Liver (tissue), 9 donors: Measurements from ENCODE around the gene SP3. TPM values are rescaled to one million over a fixed set of nuclear protein-coding genes. Genes with fewer than 3 reads are reported as not detected.

Experiments used
- DNase-seq: peaks from one replicate; pipeline ENCODE4 v3.0.0-alpha.2; 2017; ENCODE audit warnings: low spot score
- H3K27ac ChIP-seq, 2 donors: one replicate each; pipeline ENCODE4 v1.7.0; 2013; ENCODE audit warnings: inconsistent platforms in 2 of 2, low read length in 2 of 2, control low read depth in 1 of 2, low read depth in 1 of 2, mild to moderate bottlenecking in 1 of 2
- H3K27me3 ChIP-seq, 4 donors: one replicate each; pipeline versions ENCODE4 v1.6.1 to v1.7.0; 2013; ENCODE audit warnings: low read length in 3 of 4, inconsistent platforms in 1 of 4, mild to moderate bottlenecking in 1 of 4, moderate library complexity in 1 of 4; ENCODE audit not compliant: control insufficient read depth in 4 of 4, insufficient read depth in 4 of 4
- H3K36me3 ChIP-seq, 4 donors: one replicate each; pipeline versions ENCODE4 v1.6.1 to v1.7.0; 2013; ENCODE audit warnings: low read length in 3 of 4, mild to moderate bottlenecking in 3 of 4, low read depth in 1 of 4, moderate library complexity in 1 of 4; ENCODE audit not compliant: control insufficient read depth in 4 of 4, insufficient read depth in 3 of 4
- H3K4me1 ChIP-seq, 4 donors: one replicate each; pipeline versions ENCODE4 v1.6.1 to v1.7.0; 2013; ENCODE audit warnings: low read length in 3 of 4, mild to moderate bottlenecking in 3 of 4, moderate library complexity in 1 of 4; ENCODE audit not compliant: control insufficient read depth in 4 of 4, insufficient read depth in 4 of 4
- H3K4me3 ChIP-seq, 3 donors: one replicate each; pipeline versions ENCODE4 v1.6.1 to v1.7.0; 2013; ENCODE audit warnings: low read length in 3 of 3, control low read depth in 1 of 3, low read depth in 1 of 3, mild to moderate bottlenecking in 1 of 3
- H3K9ac ChIP-seq, 2 donors: one replicate each; pipeline ENCODE4 v1.7.0; 2013; ENCODE audit warnings: low read length in 2 of 2, mild to moderate bottlenecking in 2 of 2, moderate library complexity in 2 of 2, control low read depth in 1 of 2, low read depth in 1 of 2
- H3K9me3 ChIP-seq, 4 donors: one replicate each; pipeline versions ENCODE4 v1.6.1 to v1.7.0; 2013; ENCODE audit warnings: low read length in 3 of 4; ENCODE audit not compliant: control insufficient read depth in 4 of 4
- ATF3 ChIP-seq: IDR thresholded peaks from 2 replicates; pipeline ENCODE4 v1.6.1; 2016; ENCODE audit warnings: antibody characterized with exemption
- EGR1 ChIP-seq, 2 donors: IDR thresholded peaks; 2 replicates each; pipeline ENCODE4 v1.6.1; 2016 to 2018; ENCODE audit warnings: antibody characterized with exemption in 2 of 2, low read depth in 2 of 2
- FOXA1 ChIP-seq: IDR thresholded peaks from 2 replicates; pipeline ENCODE4 v1.6.1; 2016; ENCODE audit warnings: antibody characterized with exemption
- FOXA2 ChIP-seq: IDR thresholded peaks from 2 replicates; pipeline ENCODE4 v1.6.1; 2016; ENCODE audit warnings: antibody characterized with exemption
- GABPA ChIP-seq, 2 donors: IDR thresholded peaks in 1 of 2; conservative IDR thresholded peaks in 1 of 2; 2 replicates each; pipeline ENCODE4 v1.6.1; 2016; ENCODE audit warnings: antibody characterized with exemption in 2 of 2, mild to moderate bottlenecking in 1 of 2, moderate library complexity in 1 of 2
- HNF4A ChIP-seq, 2 donors: conservative IDR thresholded peaks; 2 replicates each; pipeline ENCODE4 v1.6.1; 2016; ENCODE audit warnings: antibody characterized with exemption in 2 of 2, mild to moderate bottlenecking in 2 of 2
- HNF4G ChIP-seq: IDR thresholded peaks from 2 replicates; pipeline ENCODE4 v1.6.1; 2016; ENCODE audit warnings: antibody characterized with exemption
- JUND ChIP-seq, 2 donors: IDR thresholded peaks; 2 replicates each; pipeline ENCODE4 v1.6.1; 2016; ENCODE audit warnings: antibody characterized with exemption in 2 of 2
- NR2F2 ChIP-seq: IDR thresholded peaks from 2 replicates; pipeline ENCODE4 v1.6.1; 2016; ENCODE audit warnings: antibody characterized with exemption
- RAD21 ChIP-seq, 2 donors: IDR thresholded peaks; 2 replicates each; pipeline ENCODE4 v1.6.1; 2016; ENCODE audit warnings: antibody characterized with exemption in 2 of 2, mild to moderate bottlenecking in 2 of 2
- RXRA ChIP-seq, 2 donors: IDR thresholded peaks; 2 replicates each; pipeline ENCODE4 v1.6.1; 2017 to 2018; ENCODE audit warnings: antibody characterized with exemption in 2 of 2, mild to moderate bottlenecking in 1 of 2
- SP1 ChIP-seq: IDR thresholded peaks from 2 replicates; pipeline ENCODE4 v1.6.1; 2018; ENCODE audit warnings: antibody characterized with exemption, mild to moderate bottlenecking
- TAF1 ChIP-seq: conservative IDR thresholded peaks from 2 replicates; pipeline ENCODE4 v1.6.1; 2016; ENCODE audit warnings: antibody characterized with exemption, mild to moderate bottlenecking
- YY1 ChIP-seq: IDR thresholded peaks from 2 replicates; pipeline ENCODE4 v1.6.1; 2016; ENCODE audit warnings: antibody characterized with exemption, mild to moderate bottlenecking
- ZBTB33 ChIP-seq: IDR thresholded peaks from 2 replicates; pipeline ENCODE4 v1.6.1; 2016; ENCODE audit warnings: antibody characterized with exemption
- WGBS: extraction: QIAGEN DNeasy Blood & Tissue Kit; methylation state at CpG from one replicate; pipeline ENCODE4 v1.1.7; 2013; 5-methylcytosine and 5-hydroxymethylcytosine counted together
- polyA plus RNA-seq, 2 donors: library from polyadenylated mRNA; stranded (reverse) in 1 of 2; unstranded in 1 of 2; fragments of 200-250 nt in 1 of 2; fragments of >200 nt in 1 of 2; fragmentation: Nextera tagmentation in 1 of 2; extraction: Ambion mirVana in 1 of 2; gene quantifications; one replicate each; pipeline versions ENCODE4 v1.2.1 to v1.2.3, GENCODE V29; 2013 to 2015
- total RNA-seq, 2 donors: library from RNA; depleted of rRNA; stranded (reverse); fragments of >200 nt; gene quantifications; one replicate each; pipeline ENCODE4 v1.2.3, GENCODE V29; 2014
- TF ChIP-seq, protein P1 (sequence below): IDR thresholded peaks from 2 replicates; pipeline ENCODE4 v1.6.1; 2016; ENCODE audit warnings: antibody characterized with exemption
- TF ChIP-seq, protein P2 (sequence below): IDR thresholded peaks from 2 replicates; pipeline ENCODE4 v1.6.1; 2016; ENCODE audit warnings: antibody characterized with exemption, mild to moderate bottlenecking
- donor health status: healthy.
- donor health status: healthy.
- donor health status: healthy.
- donor health status: healthy.
- donor health status: healthy.

Gene SP3
- total and polyA plus RNA-seq, 4 donors, result 10.0 to 83.7 (median 33.2) TPM

DNA sequence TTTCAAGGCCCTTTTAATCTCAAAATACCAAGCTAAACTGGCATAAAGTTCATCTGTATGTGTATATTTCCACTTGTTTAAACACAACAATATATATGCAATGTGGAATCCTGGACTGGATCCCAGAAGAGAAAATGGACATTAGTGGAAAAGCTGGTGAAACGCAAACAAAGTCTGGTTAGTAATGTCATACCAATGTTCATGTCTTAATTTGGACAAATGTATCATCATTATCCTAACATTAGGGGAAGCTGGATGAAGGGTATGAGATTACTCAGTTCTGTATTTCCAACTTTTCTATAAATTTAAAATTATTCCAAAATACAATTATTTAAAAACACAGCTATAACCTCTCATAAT lies 3.8 kb downstream of the SP3 start:
- Histone ChIP-seq H3K4me3 (no peak overlapping the region), H3K9me3 (no peaks in the 10 kb centered on the region), H3K4me1 (peaks cover 5 to 42% (median 27%) of the 10 kb centered on the region in 4 donors), H3K27ac (no peak overlapping the region), H3K36me3 (no peaks in the 10 kb centered on the region), H3K9ac (no peak overlapping the region), H3K27me3 (no peaks in the 10 kb centered on the region)
- DNase-seq, result no peak
- WGBS, result 89% methylated on average over 1 of the region's 1 CpG
- TF ChIP-seq, protein P1, sequence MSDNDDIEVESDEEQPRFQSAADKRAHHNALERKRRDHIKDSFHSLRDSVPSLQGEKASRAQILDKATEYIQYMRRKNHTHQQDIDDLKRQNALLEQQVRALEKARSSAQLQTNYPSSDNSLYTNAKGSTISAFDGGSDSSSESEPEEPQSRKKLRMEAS, result no peak
- TF ChIP-seq RAD21 (IDR thresholded peaks at IDR 0.05) (no peak), TAF1 (no peak), GABPA (IDR thresholded peaks at IDR 0.05 in 1 of 2, conservative IDR thresholded peaks at IDR 0.05 in 1 of 2) (no peak), RXRA (IDR thresholded peaks at IDR 0.05) (no peak), NR2F2 (no peak), HNF4G (no peak), SP1 (no peak), ATF3 (no peak), JUND (IDR thresholded peaks at IDR 0.05) (no peak), FOXA1 (no peak), ZBTB33 (no peak), FOXA2 (no peak), HNF4A (conservative IDR thresholded peaks at IDR 0.05) (no peak)
- TF ChIP-seq, protein P2, sequence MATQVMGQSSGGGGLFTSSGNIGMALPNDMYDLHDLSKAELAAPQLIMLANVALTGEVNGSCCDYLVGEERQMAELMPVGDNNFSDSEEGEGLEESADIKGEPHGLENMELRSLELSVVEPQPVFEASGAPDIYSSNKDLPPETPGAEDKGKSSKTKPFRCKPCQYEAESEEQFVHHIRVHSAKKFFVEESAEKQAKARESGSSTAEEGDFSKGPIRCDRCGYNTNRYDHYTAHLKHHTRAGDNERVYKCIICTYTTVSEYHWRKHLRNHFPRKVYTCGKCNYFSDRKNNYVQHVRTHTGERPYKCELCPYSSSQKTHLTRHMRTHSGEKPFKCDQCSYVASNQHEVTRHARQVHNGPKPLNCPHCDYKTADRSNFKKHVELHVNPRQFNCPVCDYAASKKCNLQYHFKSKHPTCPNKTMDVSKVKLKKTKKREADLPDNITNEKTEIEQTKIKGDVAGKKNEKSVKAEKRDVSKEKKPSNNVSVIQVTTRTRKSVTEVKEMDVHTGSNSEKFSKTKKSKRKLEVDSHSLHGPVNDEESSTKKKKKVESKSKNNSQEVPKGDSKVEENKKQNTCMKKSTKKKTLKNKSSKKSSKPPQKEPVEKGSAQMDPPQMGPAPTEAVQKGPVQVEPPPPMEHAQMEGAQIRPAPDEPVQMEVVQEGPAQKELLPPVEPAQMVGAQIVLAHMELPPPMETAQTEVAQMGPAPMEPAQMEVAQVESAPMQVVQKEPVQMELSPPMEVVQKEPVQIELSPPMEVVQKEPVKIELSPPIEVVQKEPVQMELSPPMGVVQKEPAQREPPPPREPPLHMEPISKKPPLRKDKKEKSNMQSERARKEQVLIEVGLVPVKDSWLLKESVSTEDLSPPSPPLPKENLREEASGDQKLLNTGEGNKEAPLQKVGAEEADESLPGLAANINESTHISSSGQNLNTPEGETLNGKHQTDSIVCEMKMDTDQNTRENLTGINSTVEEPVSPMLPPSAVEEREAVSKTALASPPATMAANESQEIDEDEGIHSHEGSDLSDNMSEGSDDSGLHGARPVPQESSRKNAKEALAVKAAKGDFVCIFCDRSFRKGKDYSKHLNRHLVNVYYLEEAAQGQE, result no peak

- H3K4me1 ChIP-seq, result peaks cover 6 to 45% (median 24%) of the 10 kb centered on the region in 4 donors
- H3K9ac ChIP-seq, result no peak overlapping the region
- DNase-seq, result no peak
- peaks cover 7 to 11% (median 9%) of the 10 kb centered on the region in 4 donors for H3K36me3 ChIP-seq
- no peaks in the 10 kb centered on the region for H3K9me3 ChIP-seq
- no peak overlapping the region for H3K4me3 ChIP-seq
- H3K27me3 ChIP-seq, result no peaks in the 10 kb centered on the region
- no peak overlapping the region for H3K27ac ChIP-seq
- TF ChIP-seq YY1 (no peak), ATF3 (no peak), ZBTB33 (no peak), HNF4A (conservative IDR thresholded peaks at IDR 0.05) (no peak), SP1 (no peak), EGR1 (IDR thresholded peaks at IDR 0.05; ENCODE audit: low read depth in 2 of 2) (no peak)
- TF ChIP-seq, protein P1, result no peak
- 90% methylated on average over 7 of the region's 7 CpGs for WGBS
Observed at GRCh38 chr2:173959909-173960308, 5.3 kb downstream of the SP3 start.
